K562 (cell line): Measurements from ENCODE around the gene ACY1. TPM values are rescaled to one million over a fixed set of nuclear protein-coding genes. Genes with fewer than 3 reads are reported as not detected.

Experiments
- ATAC-seq: fragments of 200-7000 bp; cut with Tn5 transposase; 3 replicates; pipeline ENCODE4 v1.9.1; 2020; ENCODE audit warnings: moderate library complexity
- BruUV-seq: library from RNA; stranded (reverse); fragments of 400-500 nt; replicated peaks from 2 replicates; lab custom pipeline; 2021; lab: Mats Ljungman, UMichigan
- CTCF ChIA-PET: fragments of 300-600 bp; formaldehyde crosslinking; extraction: SDS; loops from one replicate; lab custom pipeline; 2021; ENCODE audit warnings: low intra/inter-chr PET ratio; lab: Yijun Ruan, JAX
- POLR2A ChIA-PET: fragments of 300-600, 350-650 bp; sonication (Branson Sonifier 250); formaldehyde crosslinking; extraction: SDS; loops from one replicate; lab custom pipeline; 2021; ENCODE audit warnings: antibody characterized with exemption, inconsistent platforms; lab: Yijun Ruan, JAX
- DNase-seq, 4 experiments: peaks; one replicate each; pipeline versions ENCODE4 v3.0.0 to v3.0.0-alpha.2; 2011 to 2018; ENCODE audit warnings: low spot score in 3 of 4, mixed read lengths in 3 of 4; ENCODE audit errors: extremely low read depth in 1 of 4
- FAIRE-seq: peaks from 2 replicates; lab custom pipeline; 2011; peaks lifted over from hg19 to GRCh38; lab: Jason Lieb, UNC
- H2AFZ ChIP-seq: 2 replicates; pipeline ENCODE4 v1.6.0; 2011; ENCODE audit warnings: low read depth, low read length, control low read depth, inconsistent platforms
- H3K27ac ChIP-seq: fragments of 200-600 bp; 3 replicates; pipeline ENCODE4 v1.8.0; 2011; ENCODE audit warnings: low read depth, mild to moderate bottlenecking, control low read depth, inconsistent platforms, low read length, moderate library complexity, mixed read lengths; ENCODE audit errors: extremely low read depth
- H3K27me3 ChIP-seq, 2 experiments: fragments of 300-600 bp in 1 of 2; 2 replicates in 1 of 2; 3 replicates in 1 of 2; pipeline versions ENCODE4 v1.6.0 to v1.8.0; 2011; ENCODE audit warnings: inconsistent platforms in 2 of 2, low read length in 2 of 2, mild to moderate bottlenecking in 1 of 2, mixed read lengths in 1 of 2, moderate library complexity in 1 of 2; ENCODE audit not compliant: control insufficient read depth in 2 of 2, insufficient read depth in 2 of 2
- H3K36me3 ChIP-seq: fragments of 300-600 bp; 3 replicates; pipeline ENCODE4 v1.8.0; 2011; ENCODE audit warnings: mild to moderate bottlenecking, low read length, inconsistent platforms; ENCODE audit not compliant: control insufficient read depth, insufficient read depth
- H3K4me1 ChIP-seq, 2 experiments: fragments of 200-600 bp in 1 of 2; replicated peaks in 1 of 2; 2 replicates in 1 of 2; 3 replicates in 1 of 2; pipeline versions ENCODE4 v1.5.1 to v1.8.0; 2011; ENCODE audit warnings: inconsistent platforms in 2 of 2, low read length in 2 of 2, mild to moderate bottlenecking in 1 of 2, mixed read lengths in 1 of 2, moderate library complexity in 1 of 2; ENCODE audit not compliant: control insufficient read depth in 2 of 2, insufficient read depth in 2 of 2
- H3K4me2 ChIP-seq: 2 replicates; pipeline ENCODE4 v1.6.1; 2011; ENCODE audit warnings: low read length, control low read depth, inconsistent platforms, mixed read lengths; ENCODE audit not compliant: insufficient read depth
- H3K4me3 ChIP-seq: fragments of 200-600 bp; sonication (generic), shearing (Covaris generic); 2 replicates; pipeline ENCODE4 v1.5.1; 2016; ENCODE audit warnings: control low read depth, inconsistent platforms
- H3K79me2 ChIP-seq: fragments of 200-600 bp; 3 replicates; pipeline ENCODE4 v1.8.0; 2011; ENCODE audit warnings: low read length, inconsistent platforms; ENCODE audit not compliant: control insufficient read depth, insufficient read depth
- H3K9ac ChIP-seq, 2 experiments: 2 replicates each; pipeline versions ENCODE4 v1.6.0 to v1.6.1; 2011; ENCODE audit warnings: low read depth in 2 of 2, low read length in 2 of 2, control low read depth in 1 of 2, inconsistent platforms in 1 of 2, mild to moderate bottlenecking in 1 of 2, mixed read lengths in 1 of 2; ENCODE audit not compliant: insufficient read depth in 1 of 2
- H3K9me1 ChIP-seq: one replicate; pipeline ENCODE4 v1.6.0; 2011; ENCODE audit warnings: inconsistent platforms, mild to moderate bottlenecking, low read length, moderate library complexity; ENCODE audit not compliant: control insufficient read depth, insufficient read depth
- H3K9me3 ChIP-seq: replicated peaks from 2 replicates; pipeline ENCODE4 v1.5.1; 2011; ENCODE audit warnings: low read depth, low read length, inconsistent platforms; ENCODE audit not compliant: control insufficient read depth, insufficient read depth
- H4K20me1 ChIP-seq: replicated peaks from 2 replicates; pipeline ENCODE4 v1.6.1; 2011; ENCODE audit warnings: low read length, inconsistent platforms, mixed read lengths; ENCODE audit not compliant: control insufficient read depth, insufficient read depth
- C11orf30 ChIP-seq: fragments of 450-650 bp; IDR thresholded peaks from 2 replicates; pipeline ENCODE4 v1.6.1; 2016; ENCODE audit warnings: low read depth, mild to moderate bottlenecking
- CAMTA2 ChIP-seq: fragments of 250-450 bp; sonication (Bioruptor Pico); conservative IDR thresholded peaks from 2 replicates; pipeline ENCODE4 v1.5.1; 2022
- ZKSCAN1 ChIP-seq: fragments of 150-350 bp; IDR thresholded peaks from 2 replicates; pipeline ENCODE4 v1.6.1; 2016; ENCODE audit warnings: low read depth, low read length
- WGBS: fragments of 100-300 bp; shearing (Covaris generic); methylation state at CpG from one replicate; pipeline ENCODE4 v1.1.6; 2016; ENCODE audit warnings: low coverage, mixed read lengths; ENCODE audit not compliant: insufficient coverage; ENCODE audit errors: missing lambda C conversion rate; 5-methylcytosine and 5-hydroxymethylcytosine counted together
- in situ Hi-C: fragments of 300-500 bp; cut with MboI; formaldehyde crosslinking; loops from 4 replicates; pipeline ENCODE4 v1.15.0; 2018; ENCODE audit warnings: inconsistent platforms, mixed read lengths
- intact Hi-C: fragments of 100-400 bp; cut with micrococcal nuclease; formaldehyde crosslinking; loops from 2 replicates; pipeline ENCODE4 v1.14.2; 2022
- polyA plus RNA-seq, 8 experiments: library from polyadenylated mRNA; depleted of rRNA in 4 of 8; stranded (reverse) in 5 of 8; unstranded in 3 of 8; fragments of >200 nt; fragmentation: Nextera tagmentation in 2 of 8; fragmentation: Illumina TruSeq in 1 of 8; extraction: Ambion mirVana in 2 of 8; extraction: Trizol in 1 of 8; gene quantifications; 2 replicates each; pipeline versions ENCODE4 v1.2.1 to v1.2.3, GENCODE V29; 2011 to 2014; ENCODE audit warnings: inconsistent platforms in 1 of 8, missing spikeins in 1 of 8
- total RNA-seq, 7 experiments: library from RNA; depleted of rRNA in 6 of 7; stranded (reverse); fragments of >200 nt in 6 of 7; fragmentation: Illumina TruSeq in 2 of 7; extraction: Trizol in 2 of 7; gene quantifications; 2 replicates each; pipeline versions ENCODE4 v1.2.1 to v1.2.3, GENCODE V29; 2011 to 2021; ENCODE audit warnings: low replicate concordance in 1 of 7
- TF ChIP-seq, protein P1 (sequence below): fragments of 450-650 bp; formaldehyde crosslinking; conservative IDR thresholded peaks from 2 replicates; pipeline ENCODE4 v1.4.0; 2022; ENCODE audit warnings: mild to moderate bottlenecking, missing genetic modification characterization

The ACY1 gene
- total and polyA plus RNA-seq, 9 of the 15 experiments (the other 6 are each of a cell fraction or from before 2014, with no cell fraction given), result 70.7 to 195 (median 123) TPM

DNA sequence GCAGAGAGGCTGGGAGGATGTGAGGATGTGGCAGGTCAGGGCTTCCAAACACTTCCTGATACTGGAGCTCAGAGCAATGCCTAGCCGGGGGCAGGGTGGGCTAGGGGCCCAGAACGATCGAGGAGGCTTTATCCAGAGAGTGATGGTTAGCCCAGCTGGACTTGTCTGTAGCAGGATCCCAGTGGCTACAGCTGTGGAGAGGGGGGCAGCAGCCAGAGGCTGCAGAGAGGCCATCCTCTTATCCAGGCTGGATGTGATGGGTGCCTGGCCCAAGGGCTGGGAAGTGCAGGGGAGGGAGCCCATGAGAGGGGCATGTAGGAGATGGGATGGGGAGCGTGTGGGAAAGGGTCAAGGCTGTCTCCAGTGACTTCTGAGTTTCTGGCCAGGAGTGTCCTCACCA, 36.5 kb upstream of the ACY1 start:
- Histone ChIP-seq H3K4me3 (no peak overlapping the region), H3K9ac (no peak overlapping the region), H3K4me1 (peaks cover 10 to 22% of the 10 kb centered on the region in 2 experiments; a peak in 4 of 5 replicates), H3K36me3 (no peaks in the 10 kb centered on the region), H2AFZ (no peak overlapping the region), H3K79me2 (no peaks in the 10 kb centered on the region; the same call in 2 of the 3 replicates), H4K20me1 (no peaks in the 10 kb centered on the region), H3K27me3 (no peaks in the 10 kb centered on the region), H3K9me1 (no peaks in the 10 kb centered on the region), H3K4me2 (no peak overlapping the region), H3K27ac (no peak overlapping the region), H3K9me3 (no peaks in the 10 kb centered on the region)
- WGBS, result 4% methylated on average over 4 of the region's 4 CpGs
- ChIA-PET POLR2A (no interaction called here), CTCF (no interaction called here)
- intact Hi-C loops (no loop called here), in situ Hi-C loops (no loop called here)
- BruUV-seq, result no TSS peak
- DNase-seq (no peak), FAIRE-seq (no peak), ATAC-seq (no peak)
- TF ChIP-seq, protein P1, sequence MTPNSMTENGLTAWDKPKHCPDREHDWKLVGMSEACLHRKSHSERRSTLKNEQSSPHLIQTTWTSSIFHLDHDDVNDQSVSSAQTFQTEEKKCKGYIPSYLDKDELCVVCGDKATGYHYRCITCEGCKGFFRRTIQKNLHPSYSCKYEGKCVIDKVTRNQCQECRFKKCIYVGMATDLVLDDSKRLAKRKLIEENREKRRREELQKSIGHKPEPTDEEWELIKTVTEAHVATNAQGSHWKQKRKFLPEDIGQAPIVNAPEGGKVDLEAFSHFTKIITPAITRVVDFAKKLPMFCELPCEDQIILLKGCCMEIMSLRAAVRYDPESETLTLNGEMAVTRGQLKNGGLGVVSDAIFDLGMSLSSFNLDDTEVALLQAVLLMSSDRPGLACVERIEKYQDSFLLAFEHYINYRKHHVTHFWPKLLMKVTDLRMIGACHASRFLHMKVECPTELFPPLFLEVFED (CRISPR knock-in tag), result no peak
- TF ChIP-seq ZKSCAN1 (no peak), C11orf30 (no peak), CAMTA2 (no peak)
